Measurements from ENCODE around the gene EYA4.
"Not testable (repeated sequence)": the region's sequence is repeated elsewhere in the genome, so short reads cannot be mapped to it uniquely, and the experiment has no call there.

The EYA4 gene

DNA sequence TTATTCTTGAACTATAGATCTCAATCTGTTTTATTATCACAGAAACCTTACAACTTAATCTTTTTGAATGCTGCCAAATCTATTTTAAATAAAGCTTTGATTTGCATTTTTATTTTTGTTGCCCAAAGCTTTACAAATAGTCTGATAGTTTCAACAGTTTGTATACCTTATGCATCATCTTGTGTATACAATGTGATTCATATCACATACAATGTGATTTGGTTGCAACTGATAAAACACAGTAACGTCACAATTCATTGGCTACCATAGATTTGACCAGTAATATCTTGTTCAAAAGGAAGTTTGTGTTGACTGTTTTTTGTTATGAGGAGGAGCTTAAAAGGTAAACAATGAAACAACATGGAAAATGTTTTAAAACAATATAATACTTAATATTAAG is 110.9 kb downstream of the EYA4 start:
- DNase-seq (ENCODE audit: low read depth), result no peak

DNA sequence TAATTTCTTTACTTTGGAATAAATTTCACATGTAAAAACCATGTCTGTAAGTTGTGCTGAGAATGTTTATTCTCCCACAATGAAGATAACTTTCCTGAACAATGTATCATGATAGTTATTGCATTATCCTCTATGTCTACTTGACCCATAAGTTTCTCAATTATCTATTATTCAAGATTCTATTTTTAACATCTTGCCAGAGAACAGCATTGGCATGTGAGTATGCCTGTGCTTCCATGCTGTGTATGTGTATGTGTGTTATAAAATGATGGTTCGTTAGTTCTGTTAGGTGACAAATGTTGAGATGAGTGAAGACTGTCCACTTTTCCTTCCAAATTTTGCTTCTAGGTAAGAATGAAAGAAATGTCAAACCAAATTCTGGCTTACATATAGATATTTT is 111.9 kb downstream of the EYA4 start:
- DNase-seq (ENCODE audit: low read depth), result no peak

DNA sequence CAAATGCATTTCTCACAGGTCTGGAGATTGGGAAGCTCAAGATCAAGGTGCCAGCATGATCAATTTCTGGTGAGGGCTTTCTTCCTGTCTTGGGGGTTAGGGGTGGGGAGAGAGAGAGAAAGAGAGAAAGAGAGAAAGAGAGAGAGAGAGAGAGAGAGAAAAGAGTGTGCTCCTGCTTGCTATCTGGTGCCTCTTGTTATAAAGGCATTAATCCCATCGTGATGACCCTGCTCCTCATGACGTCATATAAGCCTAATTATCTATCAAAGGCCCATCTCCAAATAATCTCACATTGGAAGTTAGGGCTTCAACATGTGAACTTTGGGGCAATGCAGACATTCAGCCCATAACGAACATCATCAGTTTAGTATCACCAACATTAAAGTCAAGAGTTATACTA is 114.8 kb downstream of the EYA4 start:
- DNase-seq (ENCODE audit: low read depth), result no peak

DNA sequence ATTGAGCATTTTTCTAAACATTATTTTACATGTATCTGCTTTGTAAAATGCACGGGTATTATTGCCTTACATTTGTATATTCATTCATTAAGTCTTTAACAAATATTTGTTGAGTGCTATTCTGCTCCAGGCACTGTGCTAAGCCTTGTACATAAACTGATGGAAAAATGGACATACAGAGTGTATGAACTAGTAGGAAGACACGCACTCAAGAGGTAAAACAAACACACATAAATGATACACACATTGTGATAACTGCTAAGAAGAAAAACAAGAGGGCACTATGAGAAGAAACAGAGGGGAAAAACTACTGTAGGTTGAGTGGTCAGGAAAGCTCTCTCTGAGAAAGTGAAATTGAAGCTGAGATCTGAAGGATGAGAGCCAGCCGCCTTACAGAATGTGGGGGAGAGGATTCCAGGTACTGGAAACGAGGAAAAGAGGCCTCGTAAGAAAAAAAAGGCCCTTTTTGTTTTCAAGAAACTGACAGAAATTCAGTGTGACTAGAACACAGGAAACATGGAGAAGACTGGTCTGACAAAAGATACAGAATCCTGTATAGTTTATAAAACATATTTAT is 117.5 kb downstream of the EYA4 start:
- no peak for DNase-seq (ENCODE audit: low read depth)

DNA sequence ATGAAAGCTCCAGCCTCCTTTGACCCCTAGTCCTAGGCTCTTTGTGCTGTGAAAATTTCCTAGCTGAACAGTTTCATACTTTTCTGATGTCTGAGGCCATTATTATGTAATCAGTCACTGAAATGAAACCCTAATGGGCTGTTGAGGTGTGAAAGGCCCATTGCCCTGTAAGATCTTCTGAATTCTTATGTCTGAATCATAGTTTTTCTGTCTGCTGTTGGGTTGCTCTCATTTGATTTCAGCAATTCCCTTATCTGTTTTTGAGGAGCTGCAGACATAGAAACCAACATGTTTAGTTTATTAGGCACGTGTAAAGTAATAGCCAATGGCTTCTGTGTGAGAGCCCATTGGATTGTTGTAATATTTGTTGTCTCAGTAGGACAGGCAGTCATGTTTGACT is 118.1 kb downstream of the EYA4 start:
- no peak for DNase-seq (ENCODE audit: low read depth)

DNA sequence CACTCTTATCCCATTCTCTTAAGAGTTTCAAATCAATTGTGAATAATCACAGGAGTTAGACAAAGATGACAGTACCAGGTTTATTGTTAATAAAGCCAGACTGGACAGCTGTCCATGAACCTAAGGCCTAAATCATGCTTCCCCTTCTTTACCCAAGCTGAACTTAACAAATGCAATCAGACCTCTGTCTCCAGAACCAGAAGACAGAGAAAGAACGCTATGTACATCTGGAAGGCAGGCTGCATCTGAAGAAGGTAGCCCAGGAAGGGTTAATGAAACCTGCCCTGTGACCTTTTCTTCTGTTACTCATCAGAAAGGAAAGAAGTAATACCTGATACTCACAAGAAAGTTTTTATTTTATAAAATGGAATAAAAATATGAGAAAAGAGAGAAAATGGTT is 118.6 kb downstream of the EYA4 start:
- DNase-seq (ENCODE audit: low read depth), result no peak

DNA sequence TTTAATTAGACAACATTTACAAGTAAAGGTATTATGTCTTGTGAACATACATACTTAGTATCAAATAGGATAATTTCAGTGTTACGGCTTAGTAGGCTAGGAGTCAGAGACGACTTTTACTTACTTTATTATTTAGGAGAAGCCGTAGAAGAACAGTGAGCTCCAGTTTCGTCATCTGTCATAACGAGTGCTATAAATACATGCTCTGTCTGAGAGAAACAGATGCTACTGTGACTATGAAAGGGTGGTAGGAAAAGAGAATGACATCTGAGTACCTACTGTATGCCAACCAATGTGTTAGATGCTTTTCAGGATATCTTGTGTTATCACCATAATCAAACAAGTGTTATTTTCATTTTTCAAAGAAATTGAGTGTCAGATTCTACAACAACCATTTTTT is 119.0 kb downstream of the EYA4 start:
- no peak for DNase-seq (ENCODE audit: low read depth)

DNA sequence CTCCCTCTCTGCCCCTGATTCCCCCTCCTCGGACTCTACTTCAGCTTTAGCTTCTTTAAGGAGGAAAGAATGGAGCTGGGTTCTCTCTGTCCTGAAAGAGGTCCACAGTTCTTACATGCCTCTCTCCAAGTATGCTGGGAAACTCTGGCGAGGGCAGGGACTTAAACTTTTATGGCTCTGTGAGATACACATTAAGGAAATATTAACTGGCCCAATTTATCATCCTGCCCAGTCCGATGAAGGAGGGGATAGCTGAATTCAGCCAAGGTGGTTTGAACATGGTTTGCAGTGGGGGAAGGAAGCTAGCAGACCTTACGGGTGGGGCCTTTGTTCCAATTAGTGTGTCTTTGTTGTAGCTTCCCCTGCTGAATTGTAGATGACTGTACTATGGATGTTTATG is 121.7 kb downstream of the EYA4 start:
- DNase-seq (ENCODE audit: low read depth), result no peak

DNA sequence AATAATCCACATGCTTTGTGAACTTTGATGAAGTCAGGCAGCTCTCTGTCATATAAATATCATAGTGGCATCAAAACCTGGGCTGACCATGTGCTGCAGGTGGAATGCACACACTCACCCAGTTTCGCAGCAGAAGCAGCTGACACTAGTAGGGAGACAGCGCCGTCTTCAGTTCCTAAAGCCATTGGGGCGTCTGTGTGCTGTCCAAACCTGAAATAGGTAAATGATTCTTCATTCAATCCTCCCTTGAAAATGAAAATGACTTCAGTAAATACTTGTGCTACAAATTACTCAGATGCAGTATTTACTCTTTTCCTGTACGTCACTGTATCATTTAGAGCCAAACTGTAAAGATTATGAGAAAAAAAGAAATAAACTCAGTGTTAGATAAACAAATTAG is 127.5 kb downstream of the EYA4 start:
- DNase-seq (ENCODE audit: low read depth), result no peak

DNA sequence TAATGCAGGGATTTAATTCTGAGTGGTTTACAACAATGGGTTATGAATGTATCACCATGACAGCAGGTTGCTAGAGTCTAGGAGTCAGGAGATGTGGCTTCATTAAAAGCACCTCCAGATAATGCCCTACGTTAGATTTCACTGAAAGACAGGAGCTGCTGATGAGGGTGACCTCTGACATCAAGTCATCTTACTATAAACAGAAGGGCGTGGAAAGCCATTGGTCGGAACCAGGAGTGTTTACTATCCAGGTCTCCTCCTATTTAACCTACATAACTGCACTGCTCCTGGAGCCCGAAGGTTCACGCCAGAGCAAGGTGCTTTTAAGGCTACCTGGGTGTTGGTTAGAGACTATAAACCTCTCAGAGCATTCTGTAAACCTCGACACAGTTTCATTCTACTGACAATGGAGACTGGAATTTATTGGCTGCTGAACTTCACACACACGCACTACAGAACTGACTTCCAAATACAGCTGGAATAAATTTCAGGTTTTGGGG is 128.7 kb downstream of the EYA4 start:
- DNase-seq (ENCODE audit: low read depth), result no peak

DNA sequence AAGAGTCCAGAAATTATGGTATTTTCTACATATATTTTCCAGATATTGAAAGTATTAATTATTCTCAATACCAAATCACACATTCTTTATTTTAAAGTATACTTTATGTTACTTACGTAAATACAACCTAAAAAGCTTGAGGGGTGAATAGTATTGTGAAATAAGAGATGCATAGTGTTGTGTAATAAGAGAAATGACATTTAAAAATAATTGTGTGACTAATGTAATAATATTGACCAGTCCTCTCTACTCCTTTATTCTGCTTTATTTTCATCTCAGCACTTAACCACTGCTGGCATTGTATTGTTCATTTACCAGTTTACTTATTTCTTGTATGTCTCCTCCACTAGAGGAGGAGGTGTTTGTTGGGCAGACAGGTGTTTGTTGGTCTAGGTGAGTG is 135.6 kb downstream of the EYA4 start:
- no peak for DNase-seq (ENCODE audit: low read depth)

DNA sequence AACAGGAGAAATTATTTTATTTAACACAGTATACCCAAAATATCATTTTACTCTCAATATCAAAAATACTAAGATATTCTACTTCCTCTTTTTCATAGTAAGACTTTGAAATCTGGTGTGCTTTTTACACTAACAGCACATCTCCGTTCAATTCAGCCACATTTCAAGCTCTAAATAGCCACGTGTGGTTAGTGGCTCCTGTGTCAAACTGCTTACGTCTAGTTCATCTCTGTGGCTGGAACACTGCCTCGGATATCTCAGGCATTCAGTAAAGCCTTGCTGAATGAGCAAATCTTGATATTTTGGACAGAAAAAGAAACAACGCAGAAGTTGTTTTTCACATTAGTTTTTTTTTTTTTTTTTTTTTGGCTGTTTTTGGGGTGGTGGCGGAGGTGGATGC is 136.1 kb downstream of the EYA4 start:
- no peak for DNase-seq (ENCODE audit: low read depth)

DNA sequence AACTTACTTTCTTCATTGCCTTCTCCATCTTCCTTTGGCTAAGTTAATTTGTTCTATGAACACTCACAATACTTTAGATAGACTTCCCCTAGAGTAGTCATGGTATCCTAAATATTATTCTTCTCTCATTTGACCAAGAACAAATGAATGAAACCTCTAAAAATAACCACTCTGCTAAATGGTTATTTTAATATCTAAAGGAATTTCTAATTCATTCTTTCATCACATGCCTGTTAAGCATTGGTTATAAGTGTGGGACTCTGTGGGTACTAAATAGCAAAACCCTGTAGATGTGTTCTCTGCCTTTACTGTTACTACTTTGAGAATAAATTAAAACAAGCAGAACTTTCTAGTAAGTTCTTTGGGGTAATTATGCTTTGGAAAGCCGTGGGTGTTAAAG is 138.9 kb downstream of the EYA4 start:
- no peak for DNase-seq (ENCODE audit: low read depth)

DNA sequence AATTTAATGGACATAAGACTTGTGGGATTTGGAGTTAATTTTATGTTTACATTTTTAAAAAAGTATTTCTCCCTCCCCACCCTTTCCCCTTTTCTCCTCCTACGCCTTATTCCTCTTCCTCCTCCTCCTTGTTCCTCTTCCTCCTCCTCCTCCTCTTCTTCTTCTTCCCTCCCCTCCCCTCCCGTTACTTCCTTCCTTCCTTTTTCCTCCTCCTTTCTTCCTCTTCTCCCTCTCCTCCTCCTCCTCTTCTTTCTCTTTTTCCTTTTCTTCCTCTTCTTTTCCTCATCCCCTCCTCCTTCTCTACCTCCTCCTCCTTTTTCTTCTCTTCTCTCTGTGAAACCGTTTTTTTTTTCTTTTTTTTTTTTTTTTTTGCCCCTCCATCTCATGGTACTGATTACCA is 139.6 kb downstream of the EYA4 start:
- DNase-seq (ENCODE audit: low read depth), result no peak

DNA sequence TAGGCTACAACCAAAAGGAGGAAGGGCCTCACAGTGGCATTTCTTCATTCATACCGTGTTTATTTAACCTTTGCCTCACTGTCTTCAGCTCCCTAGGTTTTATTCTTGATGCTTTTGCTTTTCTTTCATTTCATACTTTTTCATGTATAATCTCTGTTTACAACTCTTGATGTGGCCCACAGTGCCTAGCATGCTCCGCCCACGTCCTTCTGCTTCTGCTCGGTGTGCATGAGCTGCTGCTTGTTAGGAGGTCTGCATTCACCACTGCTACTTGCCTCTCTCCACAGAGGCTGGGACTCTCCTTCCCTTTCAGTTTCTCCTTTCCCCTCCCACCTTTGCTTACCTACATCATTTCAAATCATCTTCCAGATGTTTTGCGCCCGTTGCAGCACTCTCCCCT is 147.6 kb downstream of the EYA4 start:
- no peak for DNase-seq (ENCODE audit: low read depth)

DNA sequence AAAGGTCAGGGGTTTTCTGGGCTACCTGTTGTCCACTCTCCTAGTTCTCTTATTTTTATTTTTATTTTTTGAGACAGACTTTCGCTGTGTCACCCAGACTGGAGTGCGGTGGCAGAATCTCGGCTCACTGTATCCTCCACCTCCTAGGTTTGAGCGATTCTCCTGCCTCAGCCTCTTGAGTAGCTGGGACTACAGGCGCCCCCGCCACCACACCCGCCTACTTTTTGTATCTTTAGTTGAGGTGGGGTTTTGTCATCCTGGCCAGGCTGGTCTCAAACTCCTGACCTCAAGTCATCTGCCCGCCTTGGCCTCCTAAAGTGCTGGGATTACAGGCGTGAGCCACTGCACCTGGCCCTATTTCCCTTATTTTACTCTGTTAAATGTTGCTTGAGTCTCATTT is 149.0 kb downstream of the EYA4 start:
- no peak for DNase-seq (ENCODE audit: low read depth)

DNA sequence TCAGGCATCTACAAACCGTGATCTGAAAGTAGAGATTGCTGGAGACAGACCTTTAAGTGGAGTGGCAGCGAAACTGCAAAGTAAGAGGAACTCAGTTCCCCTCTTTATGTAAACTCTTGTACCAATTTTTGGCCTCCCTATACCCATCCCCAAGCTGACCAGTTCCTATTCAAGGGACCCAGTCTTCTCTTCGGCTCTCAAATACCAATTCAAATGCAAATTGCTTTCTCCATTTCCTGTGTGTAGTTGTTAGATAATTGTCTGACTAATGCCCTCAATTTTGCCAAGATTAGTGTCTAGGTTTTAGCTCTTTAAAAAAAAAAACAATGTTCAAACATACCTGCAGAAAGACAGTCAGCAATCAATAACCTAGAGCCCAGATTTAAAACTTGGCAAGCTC is 150.9 kb downstream of the EYA4 start:
- no peak for DNase-seq (ENCODE audit: low read depth)

DNA sequence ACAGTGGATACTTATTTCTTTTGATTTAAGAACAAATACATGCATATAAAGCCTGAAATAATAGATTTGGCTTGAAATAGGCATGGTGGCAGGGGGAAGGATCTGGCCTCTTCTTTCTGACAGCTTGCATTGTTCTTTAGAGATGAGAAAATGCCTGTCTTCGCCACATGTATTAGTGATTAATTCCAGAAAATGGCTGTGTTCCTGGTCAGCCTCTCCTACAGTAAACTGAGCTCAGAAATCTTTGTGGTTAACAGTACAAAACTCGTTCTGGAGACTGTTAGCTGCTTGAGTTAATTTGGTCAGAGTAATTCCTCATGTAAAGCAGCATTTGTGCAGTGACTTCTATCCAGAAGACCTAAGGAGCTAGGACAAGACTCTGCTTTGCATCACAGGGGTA is 151.5 kb downstream of the EYA4 start:
- no peak for DNase-seq (ENCODE audit: low read depth)

DNA sequence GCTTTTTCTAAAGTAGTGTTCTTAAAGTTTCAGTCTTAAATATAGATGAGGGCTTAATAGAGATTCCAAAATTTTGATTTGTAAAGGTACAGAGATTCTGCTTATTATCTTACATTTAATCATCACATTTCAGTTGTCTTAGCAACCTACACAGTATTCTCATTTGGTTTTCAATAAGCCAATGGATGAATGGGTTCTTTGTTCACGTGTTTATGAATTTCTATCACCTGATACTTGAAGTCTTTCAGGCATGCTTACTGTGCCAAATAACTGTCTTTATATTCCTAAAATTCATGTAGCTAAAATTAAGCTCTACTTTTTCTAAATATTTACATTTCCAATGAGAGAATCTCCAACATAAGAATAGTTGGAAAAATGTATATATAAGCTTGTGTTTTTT is 152.7 kb downstream of the EYA4 start:
- DNase-seq (ENCODE audit: low read depth), result no peak

DNA sequence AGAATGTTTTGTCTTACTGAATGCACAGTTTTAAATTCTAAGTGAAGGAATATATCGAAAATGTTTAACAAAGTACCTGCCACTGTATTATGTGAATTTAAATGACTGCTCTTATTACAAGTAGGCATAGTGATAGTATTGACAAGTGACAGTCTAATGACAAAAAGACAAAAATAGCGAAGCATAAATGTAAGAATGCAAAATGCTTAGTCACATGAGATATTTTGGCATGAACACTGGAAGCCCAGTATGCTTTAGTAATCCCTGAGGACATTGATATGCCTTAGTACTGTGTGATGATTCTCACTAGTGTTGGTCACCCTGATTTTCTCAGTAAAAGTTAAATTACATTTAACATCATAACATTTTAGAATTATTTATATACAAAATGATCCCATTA is 153.5 kb downstream of the EYA4 start:
- DNase-seq (ENCODE audit: low read depth), result no peak

DNA sequence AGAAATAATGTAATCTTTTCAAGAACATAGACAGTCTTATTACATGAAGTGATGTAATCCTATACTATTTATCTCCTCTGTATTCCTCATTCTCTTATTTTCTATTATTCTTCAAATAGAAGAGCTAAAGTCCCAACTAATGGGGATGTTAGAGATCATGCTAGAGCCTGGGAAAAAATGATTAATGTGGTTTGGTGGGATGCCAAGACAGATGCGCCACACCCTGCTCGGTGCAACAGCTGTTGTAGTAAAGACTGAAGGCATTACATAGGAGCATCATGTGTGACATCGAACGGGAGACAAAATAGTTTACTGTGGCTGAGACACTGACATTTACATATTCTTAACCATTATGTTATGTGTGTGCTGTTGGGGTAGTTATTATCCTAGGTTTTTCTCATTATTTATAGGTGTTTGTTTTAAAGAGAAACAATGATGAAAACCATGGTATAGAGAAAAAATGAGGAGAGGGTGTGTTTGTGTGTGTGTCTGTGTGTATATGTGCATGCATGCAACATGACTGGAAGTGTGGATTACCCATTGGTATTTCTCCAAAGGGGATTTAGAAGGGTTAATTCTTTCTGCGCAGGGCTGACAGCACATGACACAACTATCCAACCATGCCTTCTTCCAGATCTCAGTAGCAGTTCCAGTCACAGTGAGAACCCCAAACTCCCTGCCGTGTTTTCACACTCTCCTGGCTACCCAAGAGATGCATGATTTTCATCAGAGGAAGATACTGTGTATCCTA is 155.3 kb downstream of the EYA4 start:
- DNase-seq (ENCODE audit: low read depth), result no peak

DNA sequence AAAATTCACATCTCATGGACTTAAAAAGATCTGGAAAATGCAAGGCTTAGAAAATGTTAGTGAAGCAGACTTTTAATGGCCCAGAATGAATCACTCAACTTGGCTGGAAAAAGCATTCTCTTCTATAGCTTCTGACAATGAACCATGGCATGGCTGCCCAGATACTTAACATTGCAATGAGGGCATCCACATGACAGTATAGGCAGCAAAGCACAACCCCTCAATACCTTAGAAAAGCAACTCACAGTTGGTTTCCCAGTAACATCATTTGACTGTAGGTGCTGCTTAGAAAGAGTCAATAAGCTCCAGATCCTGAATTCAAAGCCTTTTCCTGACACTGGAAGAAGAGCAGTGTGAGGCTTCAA is 155.8 kb downstream of the EYA4 start:
- DNase-seq (ENCODE audit: low read depth), result no peak

DNA sequence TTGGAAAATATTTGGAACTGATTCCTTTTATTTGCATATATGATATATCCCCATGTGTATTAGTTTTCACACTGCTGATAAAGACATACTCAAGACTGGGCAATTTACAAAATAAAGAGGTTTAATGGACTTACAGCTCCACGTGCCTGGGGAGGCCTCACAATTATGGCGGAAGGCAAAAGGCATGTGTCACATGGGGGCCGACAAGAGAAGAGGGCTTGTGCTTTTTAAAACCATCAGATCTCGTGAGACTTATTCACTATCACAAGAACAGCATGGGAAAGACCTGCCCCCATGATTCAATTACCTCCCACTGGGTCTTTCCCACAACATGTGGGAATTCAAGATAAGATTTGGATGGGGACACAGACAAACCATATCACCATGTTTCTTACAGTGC is 156.4 kb downstream of the EYA4 start:
- not testable (repeated sequence) for DNase-seq (ENCODE audit: low read depth)

DNA sequence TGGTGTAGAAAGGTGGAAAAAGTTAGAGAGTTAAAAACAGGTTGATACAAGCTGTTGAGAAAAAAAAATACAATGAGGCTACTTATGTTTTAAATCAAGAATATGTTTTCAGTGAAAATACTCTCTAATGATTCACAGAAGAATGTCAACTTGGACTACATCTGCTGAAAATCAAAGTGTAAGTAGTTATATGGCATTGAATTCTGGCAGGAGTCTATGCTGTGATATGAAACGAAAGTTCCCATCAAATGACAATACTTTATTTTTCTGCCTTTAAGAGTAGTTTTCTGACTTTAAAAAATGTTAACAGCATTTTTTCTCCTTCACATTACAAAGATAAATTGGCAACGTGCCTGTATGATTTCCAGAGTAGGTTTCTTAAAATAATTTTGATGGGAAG is 158.3 kb downstream of the EYA4 start:
- no peak for DNase-seq (ENCODE audit: low read depth)
